22Rv1 (cell line): ENCODE results near the gene IL17B.

Experiments
- ZFX ChIP-seq: fragments of 450-650 bp; IDR thresholded peaks from 2 replicates; pipeline ENCODE4 v1.6.1; 2017; ENCODE audit warnings: antibody characterized with exemption, borderline replicate concordance
- TF ChIP-seq, protein P1 (sequence below): fragments of 450-650 bp; IDR thresholded peaks from 2 replicates; pipeline ENCODE4 v1.5.1; 2017; ENCODE audit warnings: mild to moderate bottlenecking

DNA sequence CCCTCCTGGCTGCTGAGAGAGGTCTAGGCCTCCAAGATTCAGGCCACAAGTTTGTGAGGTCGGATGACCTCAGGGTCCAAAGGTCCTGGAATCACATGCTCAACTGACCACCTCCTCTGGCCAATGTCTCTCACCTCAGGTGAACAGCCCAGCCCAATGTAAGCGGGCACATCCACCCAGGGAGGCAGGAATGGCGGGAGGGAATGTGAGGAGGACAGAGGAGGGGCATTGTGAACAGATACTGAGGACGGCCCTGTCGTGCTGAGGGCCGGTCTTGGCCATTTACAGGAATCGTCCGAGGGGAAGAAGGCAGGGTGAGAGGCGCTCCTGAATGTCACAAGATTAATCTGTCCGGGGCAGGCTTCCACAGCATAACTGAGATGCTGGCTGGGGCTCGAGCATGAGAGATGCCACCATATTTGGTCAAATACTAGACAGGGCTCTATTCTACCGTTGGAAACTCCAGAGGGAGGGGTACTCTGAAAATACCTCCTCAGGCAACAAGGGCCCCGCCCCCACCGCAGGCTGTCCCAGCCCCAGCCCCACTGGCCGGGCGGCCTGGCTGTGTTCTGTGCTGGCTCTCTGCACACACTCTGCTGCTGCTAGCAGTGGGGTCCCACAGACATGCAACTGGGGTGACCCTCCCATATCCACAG, 1.5 kb upstream of the IL17B start:
- TF ChIP-seq, protein P1, sequence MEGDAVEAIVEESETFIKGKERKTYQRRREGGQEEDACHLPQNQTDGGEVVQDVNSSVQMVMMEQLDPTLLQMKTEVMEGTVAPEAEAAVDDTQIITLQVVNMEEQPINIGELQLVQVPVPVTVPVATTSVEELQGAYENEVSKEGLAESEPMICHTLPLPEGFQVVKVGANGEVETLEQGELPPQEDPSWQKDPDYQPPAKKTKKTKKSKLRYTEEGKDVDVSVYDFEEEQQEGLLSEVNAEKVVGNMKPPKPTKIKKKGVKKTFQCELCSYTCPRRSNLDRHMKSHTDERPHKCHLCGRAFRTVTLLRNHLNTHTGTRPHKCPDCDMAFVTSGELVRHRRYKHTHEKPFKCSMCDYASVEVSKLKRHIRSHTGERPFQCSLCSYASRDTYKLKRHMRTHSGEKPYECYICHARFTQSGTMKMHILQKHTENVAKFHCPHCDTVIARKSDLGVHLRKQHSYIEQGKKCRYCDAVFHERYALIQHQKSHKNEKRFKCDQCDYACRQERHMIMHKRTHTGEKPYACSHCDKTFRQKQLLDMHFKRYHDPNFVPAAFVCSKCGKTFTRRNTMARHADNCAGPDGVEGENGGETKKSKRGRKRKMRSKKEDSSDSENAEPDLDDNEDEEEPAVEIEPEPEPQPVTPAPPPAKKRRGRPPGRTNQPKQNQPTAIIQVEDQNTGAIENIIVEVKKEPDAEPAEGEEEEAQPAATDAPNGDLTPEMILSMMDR, result no peak
- TF ChIP-seq ZFX, result no peak
